T-helper 22 cell (primary cell): ENCODE data around the gene YIPF7.

ENCODE experiments used
- DNase-seq: peaks from one replicate; pipeline ENCODE4 v3.0.0-alpha.2; 2020; ENCODE audit warnings: low read depth

The YIPF7 gene

DNA sequence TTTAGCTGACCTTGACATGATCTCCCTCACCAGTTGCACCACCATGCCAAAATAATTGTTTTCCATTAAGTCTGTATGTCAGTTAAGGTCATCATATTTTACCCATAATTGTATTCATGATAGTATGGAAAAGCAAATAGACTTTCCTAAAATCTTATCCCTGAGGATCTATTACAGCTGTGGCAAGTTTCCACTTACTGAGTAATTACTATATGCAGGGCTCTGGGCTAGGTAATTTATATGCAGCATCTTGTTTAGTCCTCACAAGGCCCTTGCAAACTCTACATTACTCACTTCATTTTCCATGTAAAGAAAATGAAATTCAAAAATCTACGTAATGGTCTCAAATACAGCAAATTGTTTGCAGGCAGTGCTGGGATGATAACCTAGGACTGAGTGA is 34.8 kb downstream of the YIPF7 start:
- no peak for DNase-seq

- DNase-seq: no peak
Measured at GRCh38 chr4:44583393-44583792, 68.0 kb downstream of the YIPF7 start.

DNA sequence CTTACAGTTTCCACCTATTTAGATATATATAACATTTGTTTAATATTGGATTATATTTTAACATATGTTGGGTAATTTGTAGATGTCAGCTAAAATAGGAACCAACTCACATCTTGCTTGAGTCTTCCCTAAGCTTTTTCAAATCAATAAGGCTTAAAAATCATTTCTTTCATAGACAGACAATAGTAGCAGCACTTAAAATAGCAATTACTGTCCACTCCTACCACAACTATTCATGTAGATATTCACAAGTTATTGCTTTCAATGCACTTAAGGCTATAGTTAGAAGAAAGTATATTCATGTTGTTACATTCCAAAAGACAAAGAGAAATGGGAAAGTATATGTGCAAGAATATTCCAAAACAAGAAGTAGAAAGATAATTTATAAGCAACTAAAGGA is 71.2 kb downstream of the YIPF7 start:
- no peak for DNase-seq

- DNase-seq: no peak
Measured at GRCh38 chr4:44578954-44579353, 72.5 kb downstream of the YIPF7 start.
